Ovary (tissue), 9 donors: ENCODE results near the gene HDAC6. TPM values are rescaled to one million over a fixed set of nuclear protein-coding genes. Genes with fewer than 3 reads are reported as not detected.
"Not testable (repeated sequence)": the region's sequence is repeated elsewhere in the genome, so short reads cannot be mapped to it uniquely, and the experiment has no call there.

Experiments
- DNase-seq, 5 donors: peaks; one replicate each; pipeline ENCODE4 v3.0.0-alpha.2; 2019 to 2020
- H3K27ac ChIP-seq, 2 donors: fragments of 200-600 bp; one replicate each; pipeline versions ENCODE4 v1.5.1 to v1.8.0; 2019 to 2022
- H3K27me3 ChIP-seq: fragments of 200-600 bp; one replicate; pipeline ENCODE4 v1.8.0; 2022
- H3K36me3 ChIP-seq: fragments of 200-600 bp; sonication (generic); one replicate; pipeline ENCODE4 v1.5.1; 2019
- H3K4me1 ChIP-seq: one replicate; pipeline ENCODE4 v1.8.1; 2013; ENCODE audit warnings: mild to moderate bottlenecking, moderate library complexity; ENCODE audit not compliant: insufficient read depth
- H3K4me3 ChIP-seq: fragments of 200-600 bp; sonication (generic); one replicate; pipeline ENCODE4 v1.5.1; 2017
- H3K9me3 ChIP-seq, 2 donors: fragments of 200-600 bp in 1 of 2; sonication (generic) in 1 of 2; one replicate each; pipeline versions ENCODE4 v1.5.1 to v1.8.1; 2013 to 2019; ENCODE audit warnings: mild to moderate bottlenecking in 1 of 2, moderate library complexity in 1 of 2
- EP300 ChIP-seq: sonication (generic); formaldehyde crosslinking; IDR thresholded peaks from one replicate; pipeline ENCODE4 v1.6.1; 2017; ENCODE audit warnings: antibody characterized with exemption
- POLR2A ChIP-seq: fragments of 450-650 bp; IDR thresholded peaks from one replicate; pipeline ENCODE4 v1.6.1; 2017; ENCODE audit warnings: antibody characterized with exemption, mild to moderate bottlenecking, moderate library complexity
- WGBS, 3 donors: extraction: QIAGEN DNeasy Blood & Tissue Kit in 1 of 3; methylation state at CpG; one replicate each; pipeline versions ENCODE4 v1.1.5 to v1.1.7; 2013 to 2017; 5-methylcytosine and 5-hydroxymethylcytosine counted together
- intact Hi-C, 4 donors: fragments of 100-400 bp; cut with DNase I; formaldehyde crosslinking; loops; one replicate each; pipeline versions ENCODE4 v1.11.0 to v1.15.1; 2022 to 2023
- polyA plus RNA-seq, 2 donors: library from polyadenylated mRNA; stranded (reverse); fragments of 200-250 nt in 1 of 2; fragments of 350-450 nt in 1 of 2; fragmentation: Illumina TruSeq in 1 of 2; extraction: RNeasy Lipid Tissue Mini Kit (QIAGEN cat#74804) in 1 of 2; gene quantifications; one replicate each; pipeline ENCODE4 v1.2.3, GENCODE V29; 2013 to 2014
- total RNA-seq, 7 donors: library from RNA; depleted of rRNA in 2 of 7; stranded (reverse); fragments of >200 nt in 2 of 7; fragmentation: NEBNext Ultra II Directional in 3 of 7; extraction: Animal tissue kit (Norgen Biotek cat#: 25700) in 3 of 7; gene quantifications; one replicate each; pipeline versions ENCODE4 v1.1.0 to v1.2.4, GENCODE V29; 2016 to 2023
- TF ChIP-seq, protein P1 (sequence below), 3 donors: fragments of 450-650 bp in 2 of 3; fragments of 200-600 bp in 1 of 3; IDR thresholded peaks; one replicate each; pipeline versions ENCODE4 v1.5.1 to v1.8.0; 2016 to 2022; ENCODE audit warnings: antibody characterized with exemption in 3 of 3, mild to moderate bottlenecking in 1 of 3
- donor health status: DM: no; HTN: no; CAD: no; lungs with moderate emphysema.
- donor health status: DM: no; HTN: no; CAD: no.
- donor health status: Bipolar disorder and iron deficiency.
- donor health status: DM: yes; HTN: yes; CAD: no.
- donor health status: DM: no; HTN: no; CAD: no.
- donor health status: DM: yes; HTN: yes; CAD: no.

The HDAC6 gene
- total and polyA plus RNA-seq, 9 donors: 49.1 to 115 (median 86.1) TPM

DNA sequence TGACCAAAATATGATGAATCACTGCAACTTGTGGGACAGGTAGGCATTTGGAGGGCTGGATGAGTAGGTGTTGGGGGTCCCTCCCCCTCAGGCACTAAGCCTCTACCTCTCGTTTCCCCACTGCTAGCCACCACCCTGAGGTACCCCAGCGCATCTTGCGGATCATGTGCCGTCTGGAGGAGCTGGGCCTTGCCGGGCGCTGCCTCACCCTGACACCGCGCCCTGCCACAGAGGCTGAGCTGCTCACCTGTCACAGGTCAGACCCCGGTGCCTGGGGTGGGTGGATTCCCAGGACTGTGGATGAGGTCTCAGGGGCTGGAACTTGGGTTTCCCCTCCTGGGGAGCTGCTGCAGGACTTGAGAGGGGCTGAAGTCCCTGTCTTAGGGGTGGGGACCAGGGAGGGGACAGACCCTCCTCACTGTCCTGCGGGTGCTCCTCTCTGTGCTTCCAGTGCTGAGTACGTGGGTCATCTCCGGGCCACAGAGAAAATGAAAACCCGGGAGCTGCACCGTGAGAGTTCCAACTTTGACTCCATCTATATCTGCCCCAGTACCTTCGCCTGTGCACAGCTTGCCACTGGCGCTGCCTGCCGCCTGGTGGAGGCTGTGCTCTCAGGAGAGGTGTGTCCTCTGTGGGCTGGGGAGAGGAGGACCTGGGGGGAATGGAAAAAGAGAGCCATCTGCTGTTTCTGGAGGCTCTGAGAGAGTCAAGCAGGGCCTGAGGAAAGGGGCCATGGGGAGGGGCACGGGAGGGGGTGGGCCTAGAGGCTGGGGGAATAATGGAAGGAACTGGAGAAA, 14.3 kb downstream of the HDAC6 start:
- H3K9me3 ChIP-seq: no peaks in the 10 kb centered on the region
- 85 to 86% (median 86%) methylated on average over 18 of the region's 18 CpGs for WGBS, 3 donors
- H3K4me1 ChIP-seq: no peaks in the 10 kb centered on the region
- no peak for DNase-seq
- H3K36me3 ChIP-seq: no peaks in the 10 kb centered on the region
- no peaks in the 10 kb centered on the region for H3K27me3 ChIP-seq
- H3K27ac ChIP-seq: no peak overlapping the region
- intact Hi-C loops: no loop called here
- no peak overlapping the region for H3K4me3 ChIP-seq
- TF ChIP-seq POLR2A (no peak), EP300 (no peak)
- TF ChIP-seq, protein P1, sequence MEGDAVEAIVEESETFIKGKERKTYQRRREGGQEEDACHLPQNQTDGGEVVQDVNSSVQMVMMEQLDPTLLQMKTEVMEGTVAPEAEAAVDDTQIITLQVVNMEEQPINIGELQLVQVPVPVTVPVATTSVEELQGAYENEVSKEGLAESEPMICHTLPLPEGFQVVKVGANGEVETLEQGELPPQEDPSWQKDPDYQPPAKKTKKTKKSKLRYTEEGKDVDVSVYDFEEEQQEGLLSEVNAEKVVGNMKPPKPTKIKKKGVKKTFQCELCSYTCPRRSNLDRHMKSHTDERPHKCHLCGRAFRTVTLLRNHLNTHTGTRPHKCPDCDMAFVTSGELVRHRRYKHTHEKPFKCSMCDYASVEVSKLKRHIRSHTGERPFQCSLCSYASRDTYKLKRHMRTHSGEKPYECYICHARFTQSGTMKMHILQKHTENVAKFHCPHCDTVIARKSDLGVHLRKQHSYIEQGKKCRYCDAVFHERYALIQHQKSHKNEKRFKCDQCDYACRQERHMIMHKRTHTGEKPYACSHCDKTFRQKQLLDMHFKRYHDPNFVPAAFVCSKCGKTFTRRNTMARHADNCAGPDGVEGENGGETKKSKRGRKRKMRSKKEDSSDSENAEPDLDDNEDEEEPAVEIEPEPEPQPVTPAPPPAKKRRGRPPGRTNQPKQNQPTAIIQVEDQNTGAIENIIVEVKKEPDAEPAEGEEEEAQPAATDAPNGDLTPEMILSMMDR (IDR thresholded peaks at IDR 0.05): no peak

DNA sequence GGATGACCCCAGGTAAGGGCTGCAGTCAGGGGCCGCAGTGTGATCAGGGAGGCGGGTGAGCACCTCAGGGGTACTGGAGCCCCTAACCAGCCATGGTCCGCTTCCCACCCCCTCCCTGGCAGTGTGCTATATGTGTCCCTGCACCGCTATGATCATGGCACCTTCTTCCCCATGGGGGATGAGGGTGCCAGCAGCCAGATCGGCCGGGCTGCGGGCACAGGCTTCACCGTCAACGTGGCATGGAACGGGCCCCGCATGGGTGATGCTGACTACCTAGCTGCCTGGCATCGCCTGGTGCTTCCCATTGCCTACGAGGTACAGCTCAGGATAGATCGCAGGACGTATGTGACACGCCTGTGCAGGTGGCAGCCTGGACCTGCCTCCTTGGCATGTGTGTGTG, 16.2 kb downstream of the HDAC6 start:
- no peak for DNase-seq
- Histone ChIP-seq H3K27ac (no peak overlapping the region), H3K9me3 (no peaks in the 10 kb centered on the region), H3K36me3 (no peaks in the 10 kb centered on the region), H3K4me1 (no peaks in the 10 kb centered on the region), H3K27me3 (no peaks in the 10 kb centered on the region), H3K4me3 (no peak overlapping the region)
- 90 to 92% (median 90%) methylated on average over 15 to 16 of the region's 16 CpGs for WGBS, 3 donors
- intact Hi-C loops: no loop called here
- TF ChIP-seq POLR2A (no peak), EP300 (no peak)
- TF ChIP-seq, protein P1 (IDR thresholded peaks at IDR 0.05): no peak

DNA sequence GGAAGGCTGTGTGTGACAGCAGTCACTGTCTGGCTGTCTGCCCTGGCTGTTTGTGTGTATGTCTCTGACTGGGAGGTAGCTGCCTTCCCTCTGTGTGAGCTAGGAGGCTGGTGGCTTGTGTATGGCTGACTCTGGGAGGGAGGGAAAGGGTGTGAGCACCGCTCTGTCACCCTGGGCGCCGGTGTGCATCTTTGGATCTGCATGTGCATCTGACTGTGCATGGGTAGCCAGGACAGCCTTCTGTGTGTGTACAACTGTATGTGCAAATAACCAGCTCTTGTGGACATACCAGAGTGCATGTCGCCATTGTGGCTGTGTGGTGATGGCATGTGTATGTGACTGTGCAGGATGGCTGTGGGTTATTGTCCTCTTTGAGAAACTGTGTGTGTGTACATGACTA, 17.0 kb downstream of the HDAC6 start:
- no peak for DNase-seq
- Histone ChIP-seq H3K9me3 (no peaks in the 10 kb centered on the region), H3K4me3 (no peak overlapping the region), H3K4me1 (no peaks in the 10 kb centered on the region), H3K36me3 (no peaks in the 10 kb centered on the region), H3K27me3 (no peaks in the 10 kb centered on the region), H3K27ac (no peak overlapping the region)
- intact Hi-C loops: no loop called here
- TF ChIP-seq, protein P1 (IDR thresholded peaks at IDR 0.05): no peak
- TF ChIP-seq POLR2A (no peak), EP300 (no peak)
- 79 to 85% (median 83%) methylated on average over 4 of the region's 4 CpGs for WGBS, 3 donors

DNA sequence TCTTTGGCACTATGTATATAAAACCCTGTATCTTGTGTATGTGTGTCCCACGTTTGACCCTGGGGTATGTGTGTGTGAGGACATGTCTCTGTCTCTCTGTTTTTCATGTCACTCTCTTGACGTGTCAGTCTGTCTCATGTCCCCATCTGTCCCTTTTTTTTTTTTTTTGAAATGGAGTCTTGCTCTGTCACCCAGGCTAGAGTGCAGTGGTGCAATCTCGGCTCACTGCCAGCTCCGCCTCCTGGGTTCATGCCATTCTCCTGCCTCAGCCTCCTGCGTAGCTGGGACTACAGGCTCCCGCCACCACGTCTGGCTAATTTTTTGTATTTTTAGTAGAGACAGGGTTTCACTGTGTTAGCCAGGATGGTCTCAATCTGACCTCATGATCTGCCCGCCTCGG, 17.5 kb downstream of the HDAC6 start:
- H3K27ac ChIP-seq, intact Hi-C loops, H3K4me3 ChIP-seq, H3K9me3 ChIP-seq, H3K27me3 ChIP-seq, H3K36me3 ChIP-seq, H3K4me1 ChIP-seq, DNase-seq: not testable (repeated sequence)
- 77 to 83% (median 83%) methylated on average over 9 of the region's 9 CpGs for WGBS, 3 donors

DNA sequence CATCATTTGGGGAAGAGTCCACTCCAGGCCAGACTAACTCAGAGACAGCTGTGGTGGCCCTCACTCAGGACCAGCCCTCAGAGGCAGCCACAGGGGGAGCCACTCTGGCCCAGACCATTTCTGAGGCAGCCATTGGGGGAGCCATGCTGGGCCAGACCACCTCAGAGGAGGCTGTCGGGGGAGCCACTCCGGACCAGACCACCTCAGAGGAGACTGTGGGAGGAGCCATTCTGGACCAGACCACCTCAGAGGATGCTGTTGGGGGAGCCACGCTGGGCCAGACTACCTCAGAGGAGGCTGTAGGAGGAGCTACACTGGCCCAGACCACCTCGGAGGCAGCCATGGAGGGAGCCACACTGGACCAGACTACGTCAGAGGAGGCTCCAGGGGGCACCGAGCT, 21.2 kb downstream of the HDAC6 start:
- DNase-seq: no peak
- Histone ChIP-seq H3K27me3 (no peaks in the 10 kb centered on the region), H3K9me3 (no peaks in the 10 kb centered on the region), H3K27ac (no peak overlapping the region), H3K36me3 (no peaks in the 10 kb centered on the region), H3K4me3 (no peak overlapping the region), H3K4me1 (no peaks in the 10 kb centered on the region)
- intact Hi-C loops: no loop called here
- TF ChIP-seq, protein P1 (IDR thresholded peaks at IDR 0.05): no peak
- TF ChIP-seq POLR2A (no peak), EP300 (no peak)
- 68 to 83% (median 70%) methylated on average over 6 of the region's 6 CpGs for WGBS, 3 donors
